ENCODE results near the gene NAV2. TPM values are rescaled to one million over a fixed set of nuclear protein-coding genes. Genes with fewer than 3 reads are reported as not detected.
"Not testable (repeated sequence)": the region's sequence is repeated elsewhere in the genome, so short reads cannot be mapped to it uniquely, and the experiment has no call there.

Gene NAV2
- polyA plus RNA-seq, 1 experiment, result 5.1 TPM

DNA sequence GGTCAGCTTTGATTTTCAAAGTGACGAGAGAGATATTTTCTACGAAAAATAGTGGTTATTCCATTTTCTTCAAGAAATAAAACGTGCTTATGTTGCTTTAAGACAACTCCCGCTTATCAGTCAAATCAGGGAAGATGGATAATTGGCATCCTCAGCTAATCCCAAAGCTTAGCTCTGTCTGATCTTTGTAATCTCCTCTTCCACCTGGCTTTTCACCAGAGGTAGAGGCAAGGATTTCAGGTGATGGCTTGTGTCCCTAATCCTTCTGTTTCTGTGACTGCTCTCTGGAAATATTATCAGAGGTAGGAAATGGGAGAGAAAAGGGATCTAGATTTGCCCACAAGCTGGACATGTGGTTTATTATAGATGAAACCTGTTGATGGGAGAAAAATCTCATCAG, 368.7 kb downstream of the NAV2 start:
- POLR2A ChIA-PET, result no interaction called here

DNA sequence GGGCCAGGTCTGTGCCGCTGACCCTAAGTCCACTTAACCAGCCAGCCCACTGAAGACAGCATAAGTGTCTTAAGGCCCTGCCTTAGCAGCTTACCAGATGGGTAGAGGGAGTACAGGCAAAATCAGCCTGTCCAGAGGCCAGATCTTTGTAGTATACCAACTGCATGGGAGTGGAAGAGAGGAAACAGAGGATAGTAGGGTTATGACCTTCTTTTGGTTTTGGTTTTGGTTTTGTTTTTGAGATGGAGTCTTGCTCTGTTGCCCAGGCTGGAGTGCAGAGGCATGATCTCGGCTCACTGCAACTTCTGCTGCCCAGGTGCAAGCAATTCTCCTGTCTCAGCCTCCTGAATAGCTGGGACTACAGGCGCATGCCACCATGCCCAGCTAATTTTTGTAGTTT, 371.2 kb downstream of the NAV2 start:
- H3K4me3 ChIP-seq (ENCODE audit: low read depth, low read length); H3K9me3 ChIP-seq (ENCODE audit: control insufficient read depth, insufficient read depth, low read length); H3K27me3 ChIP-seq (ENCODE audit: control insufficient read depth, insufficient read depth, low read length); DNase-seq (ENCODE audit: low read depth, low spot score); CTCF ChIA-PET; POLR2A ChIA-PET; H3K27ac ChIP-seq (ENCODE audit: low read depth, low read length): not testable (repeated sequence)

More for the DNA sequence above, 368.7 kb downstream of the NAV2 start:
- DNase-seq (ENCODE audit: low read depth, low spot score), result no peak
- Histone ChIP-seq H3K4me3 (ENCODE audit: low read depth, low read length) (no peak overlapping the region), H3K27ac (ENCODE audit: low read depth, low read length) (no peak overlapping the region), H3K27me3 (ENCODE audit: control insufficient read depth, insufficient read depth, low read length) (no peaks in the 10 kb centered on the region), H3K9me3 (ENCODE audit: control insufficient read depth, insufficient read depth, low read length) (no peaks in the 10 kb centered on the region)
- TF ChIP-seq, protein P1, sequence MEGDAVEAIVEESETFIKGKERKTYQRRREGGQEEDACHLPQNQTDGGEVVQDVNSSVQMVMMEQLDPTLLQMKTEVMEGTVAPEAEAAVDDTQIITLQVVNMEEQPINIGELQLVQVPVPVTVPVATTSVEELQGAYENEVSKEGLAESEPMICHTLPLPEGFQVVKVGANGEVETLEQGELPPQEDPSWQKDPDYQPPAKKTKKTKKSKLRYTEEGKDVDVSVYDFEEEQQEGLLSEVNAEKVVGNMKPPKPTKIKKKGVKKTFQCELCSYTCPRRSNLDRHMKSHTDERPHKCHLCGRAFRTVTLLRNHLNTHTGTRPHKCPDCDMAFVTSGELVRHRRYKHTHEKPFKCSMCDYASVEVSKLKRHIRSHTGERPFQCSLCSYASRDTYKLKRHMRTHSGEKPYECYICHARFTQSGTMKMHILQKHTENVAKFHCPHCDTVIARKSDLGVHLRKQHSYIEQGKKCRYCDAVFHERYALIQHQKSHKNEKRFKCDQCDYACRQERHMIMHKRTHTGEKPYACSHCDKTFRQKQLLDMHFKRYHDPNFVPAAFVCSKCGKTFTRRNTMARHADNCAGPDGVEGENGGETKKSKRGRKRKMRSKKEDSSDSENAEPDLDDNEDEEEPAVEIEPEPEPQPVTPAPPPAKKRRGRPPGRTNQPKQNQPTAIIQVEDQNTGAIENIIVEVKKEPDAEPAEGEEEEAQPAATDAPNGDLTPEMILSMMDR (IDR thresholded peaks at IDR 0.05; ENCODE audit: low read depth, low read length), result no peak
- CTCF ChIA-PET, result no interaction called here

DNA sequence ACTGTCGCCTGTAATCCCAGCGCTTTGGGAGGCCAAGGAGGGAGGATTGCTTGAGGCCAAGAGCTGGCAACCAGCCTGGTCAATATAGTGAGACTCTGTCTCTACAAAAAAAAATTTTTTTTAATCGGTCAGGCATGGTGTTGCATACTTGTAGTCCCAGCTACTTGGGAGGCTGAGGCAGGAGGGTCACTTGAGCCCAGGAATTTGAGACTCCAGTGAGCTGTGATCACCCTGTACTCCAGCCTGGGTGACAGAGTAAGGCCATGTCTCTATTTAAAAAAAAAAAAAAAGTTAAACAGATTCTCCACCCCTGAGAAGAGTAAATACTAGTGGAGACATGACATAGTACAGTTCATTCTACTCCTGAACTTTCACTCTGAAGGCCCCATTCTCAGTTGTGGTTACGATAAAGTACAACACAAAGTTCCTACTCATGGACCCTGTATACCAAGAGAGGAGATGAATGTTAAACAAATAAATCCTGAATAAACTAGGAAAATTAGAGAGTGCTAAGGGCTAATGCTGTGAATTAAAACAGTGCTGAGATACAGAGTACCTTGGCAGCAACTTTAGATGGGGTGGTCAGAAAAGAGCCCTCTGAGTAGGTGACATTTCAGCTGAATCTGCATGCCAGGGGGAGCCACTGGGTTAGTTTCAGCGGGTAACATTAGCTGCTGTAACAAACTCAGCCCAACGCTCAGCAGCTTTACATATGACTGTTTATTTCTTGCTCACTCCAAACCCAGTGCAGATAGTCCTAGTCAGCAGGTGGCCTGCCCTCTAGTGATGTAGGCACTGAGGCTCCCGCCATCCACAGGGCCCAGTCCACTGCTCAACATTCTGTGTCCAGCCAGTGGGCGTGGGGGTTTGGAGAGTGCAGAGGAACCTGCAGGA, 372.5 kb downstream of the NAV2 start:
- CTCF ChIA-PET, result no interaction called here
- H3K9me3 ChIP-seq (ENCODE audit: control insufficient read depth, insufficient read depth, low read length), result no peaks in the 10 kb centered on the region
- H3K4me3 ChIP-seq (ENCODE audit: low read depth, low read length), result no peak overlapping the region
- POLR2A ChIA-PET, result no interaction called here
- DNase-seq (ENCODE audit: low read depth, low spot score), result no peak
- H3K27me3 ChIP-seq (ENCODE audit: control insufficient read depth, insufficient read depth, low read length), result no peaks in the 10 kb centered on the region
- peak overlapping the region; percentile 2 for H3K27ac ChIP-seq (ENCODE audit: low read depth, low read length)
- TF ChIP-seq, protein P1 (IDR thresholded peaks at IDR 0.05; ENCODE audit: low read depth, low read length), result 0 out of 2 replicates have a peak, but pooled peaks have one; percentile 9

DNA sequence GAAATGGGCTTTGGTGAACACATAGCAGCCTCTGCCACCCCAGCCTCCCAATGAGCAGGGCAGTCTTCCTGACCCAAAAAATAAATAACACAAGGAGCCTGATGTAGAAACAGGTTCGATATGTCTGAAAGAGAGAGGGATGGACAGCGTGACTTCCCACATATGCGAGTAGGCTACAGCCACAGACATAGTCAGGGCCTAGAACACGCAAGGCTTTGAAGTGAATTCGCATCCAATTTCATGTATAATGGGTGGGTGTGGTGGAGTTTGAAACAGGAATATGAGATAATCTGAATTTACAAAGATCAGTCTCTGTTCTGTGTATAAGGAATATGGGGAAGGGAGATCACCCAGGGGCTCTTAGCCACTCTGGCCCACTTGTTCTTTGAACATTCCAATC, 373.3 kb downstream of the NAV2 start:
- ChIA-PET POLR2A (no interaction called here), CTCF (no interaction called here)
- Histone ChIP-seq H3K9me3 (ENCODE audit: control insufficient read depth, insufficient read depth, low read length) (no peaks in the 10 kb centered on the region), H3K4me3 (ENCODE audit: low read depth, low read length) (no peak overlapping the region), H3K27me3 (ENCODE audit: control insufficient read depth, insufficient read depth, low read length) (no peaks in the 10 kb centered on the region), H3K27ac (ENCODE audit: low read depth, low read length) (peak overlapping the region; percentile 2)
- TF ChIP-seq, protein P1 (IDR thresholded peaks at IDR 0.05; ENCODE audit: low read depth, low read length), result no peak
- no peak for DNase-seq (ENCODE audit: low read depth, low spot score)

DNA sequence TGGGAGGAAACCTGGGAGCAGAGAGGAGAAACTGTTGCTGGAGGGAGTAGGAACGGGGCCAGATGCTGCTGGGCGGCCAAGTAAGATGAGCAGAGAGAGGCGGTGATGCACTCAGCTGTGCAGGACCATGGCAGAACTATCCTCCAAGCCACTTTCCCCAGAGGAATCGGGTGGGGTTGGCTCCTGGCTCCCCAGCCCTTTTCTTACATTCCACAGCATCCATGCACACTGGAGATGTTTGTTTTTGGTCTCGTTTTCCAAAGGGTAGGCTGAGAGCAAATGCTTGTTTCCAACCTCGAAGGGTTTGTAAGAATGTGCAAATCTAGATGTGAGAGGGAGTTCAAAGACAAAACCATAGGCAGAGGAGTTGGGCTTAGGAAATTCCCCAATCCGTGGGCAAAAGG, 374.5 kb downstream of the NAV2 start:
- CTCF ChIA-PET, result no interaction called here

More for the DNA sequence above, 374.5 kb downstream of the NAV2 start:
- Histone ChIP-seq H3K27ac (ENCODE audit: low read depth, low read length) (peak overlapping the region; percentile 11), H3K27me3 (ENCODE audit: control insufficient read depth, insufficient read depth, low read length) (no peaks in the 10 kb centered on the region), H3K4me3 (ENCODE audit: low read depth, low read length) (no peak overlapping the region), H3K9me3 (ENCODE audit: control insufficient read depth, insufficient read depth, low read length) (no peaks in the 10 kb centered on the region)
- POLR2A ChIA-PET, result no interaction called here
- TF ChIP-seq, protein P1 (IDR thresholded peaks at IDR 0.05; ENCODE audit: low read depth, low read length), result no peak
- DNase-seq (ENCODE audit: low read depth, low spot score), result no peak
